Measurements from ENCODE around the gene PBX1.
A peak's percentile ranks its signal among the peaks of the same experiment; 100 is the strongest.

Gene PBX1

GRCh38 chr1:164648636-164649035 is 89.7 kb downstream of the PBX1 start:
- no peak overlapping the region for H3K4me3 ChIP-seq (ENCODE audit: low read depth, low read length)
- H3K9me3 ChIP-seq (ENCODE audit: control insufficient read depth, insufficient read depth, low read depth, low read length) = no peaks in the 10 kb centered on the region
- H3K4me1 ChIP-seq (ENCODE audit: control insufficient read depth, insufficient read depth, low read length) = peaks cover 29% of the 10 kb centered on the region
- H3K27ac ChIP-seq (ENCODE audit: extremely low read depth, low read depth, low read length) = no peak overlapping the region
- H3K36me3 ChIP-seq (ENCODE audit: control insufficient read depth in 2 of 2, insufficient read depth in 1 of 2, low read length in 2 of 2) = no peaks in the 10 kb centered on the region
- TF ChIP-seq PRDM6 (tag by site-specific recombination; IDR thresholded peaks at IDR 0.05) = peak; percentile 6; the same call in 1 of the 2 replicates
- TF ChIP-seq SCRT2 (tag by site-specific recombination; IDR thresholded peaks at IDR 0.05) = peak; percentile 56
- 0 out of 2 replicates have a peak, but pooled peaks have one; percentile 15 for TF ChIP-seq PRDM1 (tag by site-specific recombination; IDR thresholded peaks at IDR 0.05)
- TF ChIP-seq TRIM28 (IDR thresholded peaks at IDR 0.05; ENCODE audit: borderline replicate concordance, low read length) = 0 out of 2 replicates have a peak, but pooled peaks have one; percentile 26
- no peak for TF ChIP-seq ZNF521 (tag by site-specific recombination; IDR thresholded peaks at IDR 0.05)
- TF ChIP-seq ZEB2 (tag by site-specific recombination; IDR thresholded peaks at IDR 0.05) = no peak
- 0 out of 2 replicates have a peak, but pooled peaks have one; percentile 27 for TF ChIP-seq OSR2 (tag by site-specific recombination; IDR thresholded peaks at IDR 0.05)
- 0 out of 2 replicates have a peak, but pooled peaks have one; percentile 47 for TF ChIP-seq PRDM10 (tag by site-specific recombination; IDR thresholded peaks at IDR 0.05)
- no peak for TF ChIP-seq GLI4 (tag by site-specific recombination; IDR thresholded peaks at IDR 0.05)
- peak; percentile 30; the same call in 1 of the 2 replicates for TF ChIP-seq ZXDB (tag by site-specific recombination; IDR thresholded peaks at IDR 0.05)
- TF ChIP-seq ZNF223 (tag by site-specific recombination; IDR thresholded peaks at IDR 0.05) = no peak
- POLR2A ChIA-PET = no interaction called here
- CTCF ChIA-PET = interaction anchor here (1.0 kb wide), 1 partner anchor 24 kb away, joined by 3 read pairs; no protein-coding TSS in a partner anchor

GRCh38 chr1:164649146-164649545 is 90.2 kb downstream of the PBX1 start:
- Histone ChIP-seq H3K9me3 (ENCODE audit: control insufficient read depth, insufficient read depth, low read depth, low read length) (no peaks in the 10 kb centered on the region), H3K36me3 (ENCODE audit: control insufficient read depth in 2 of 2, insufficient read depth in 1 of 2, low read length in 2 of 2) (no peaks in the 10 kb centered on the region), H3K4me3 (ENCODE audit: low read depth, low read length) (no peak overlapping the region), H3K27ac (ENCODE audit: extremely low read depth, low read depth, low read length) (no peak overlapping the region), H3K4me1 (ENCODE audit: control insufficient read depth, insufficient read depth, low read length) (peaks cover 29% of the 10 kb centered on the region)
- CTCF ChIA-PET = interaction anchor here (0.5 to 1.0 kb wide), 2 partner anchors 24 to 77 kb away, joined by 3 read pairs; no protein-coding TSS in a partner anchor
- POLR2A ChIA-PET = no interaction called here
- no peak for TF ChIP-seq ZBTB6 (tag by site-specific recombination; IDR thresholded peaks at IDR 0.05)

GRCh38 chr1:164650531-164650930 is 91.5 kb downstream of the PBX1 start:
- CTCF ChIA-PET = interaction anchor here (1.2 kb wide), 1 partner anchor 136 kb away, joined by 3 read pairs; no protein-coding TSS in a partner anchor
- no peaks in the 10 kb centered on the region for H3K36me3 ChIP-seq (ENCODE audit: control insufficient read depth in 2 of 2, insufficient read depth in 1 of 2, low read length in 2 of 2)
- no peak overlapping the region; the same call in 1 of the 2 replicates for H3K27ac ChIP-seq (ENCODE audit: extremely low read depth, low read depth, low read length)
- H3K4me3 ChIP-seq (ENCODE audit: low read depth, low read length) = no peak overlapping the region
- H3K9me3 ChIP-seq (ENCODE audit: control insufficient read depth, insufficient read depth, low read depth, low read length) = no peaks in the 10 kb centered on the region
- POLR2A ChIA-PET = no interaction called here
- H3K4me1 ChIP-seq (ENCODE audit: control insufficient read depth, insufficient read depth, low read length) = peaks cover 21% of the 10 kb centered on the region
- TF ChIP-seq ZNF2 (tag by site-specific recombination; IDR thresholded peaks at IDR 0.05) (no peak), ZNF621 (tag by site-specific recombination; IDR thresholded peaks at IDR 0.05) (no peak), ZNF280D (tag by site-specific recombination; IDR thresholded peaks at IDR 0.05) (no peak), ELK4 (IDR thresholded peaks at IDR 0.05; ENCODE audit: borderline replicate concordance, low read depth, low read length) (no peak), ZSCAN16 (tag by site-specific recombination; IDR thresholded peaks at IDR 0.05) (no peak), ZNF660 (tag by site-specific recombination; IDR thresholded peaks at IDR 0.05) (no peak), PRDM1 (tag by site-specific recombination; IDR thresholded peaks at IDR 0.05) (0 out of 2 replicates have a peak, but pooled peaks have one; percentile 4), ZIC2 (tag by site-specific recombination; IDR thresholded peaks at IDR 0.05) (0 out of 2 replicates have a peak, but pooled peaks have one; percentile 14)
